ENCODE measurements around the gene TICAM1.
"Not testable (repeated sequence)": the region's sequence is repeated elsewhere in the genome, so short reads cannot be mapped to it uniquely, and the experiment has no call there.

DNA sequence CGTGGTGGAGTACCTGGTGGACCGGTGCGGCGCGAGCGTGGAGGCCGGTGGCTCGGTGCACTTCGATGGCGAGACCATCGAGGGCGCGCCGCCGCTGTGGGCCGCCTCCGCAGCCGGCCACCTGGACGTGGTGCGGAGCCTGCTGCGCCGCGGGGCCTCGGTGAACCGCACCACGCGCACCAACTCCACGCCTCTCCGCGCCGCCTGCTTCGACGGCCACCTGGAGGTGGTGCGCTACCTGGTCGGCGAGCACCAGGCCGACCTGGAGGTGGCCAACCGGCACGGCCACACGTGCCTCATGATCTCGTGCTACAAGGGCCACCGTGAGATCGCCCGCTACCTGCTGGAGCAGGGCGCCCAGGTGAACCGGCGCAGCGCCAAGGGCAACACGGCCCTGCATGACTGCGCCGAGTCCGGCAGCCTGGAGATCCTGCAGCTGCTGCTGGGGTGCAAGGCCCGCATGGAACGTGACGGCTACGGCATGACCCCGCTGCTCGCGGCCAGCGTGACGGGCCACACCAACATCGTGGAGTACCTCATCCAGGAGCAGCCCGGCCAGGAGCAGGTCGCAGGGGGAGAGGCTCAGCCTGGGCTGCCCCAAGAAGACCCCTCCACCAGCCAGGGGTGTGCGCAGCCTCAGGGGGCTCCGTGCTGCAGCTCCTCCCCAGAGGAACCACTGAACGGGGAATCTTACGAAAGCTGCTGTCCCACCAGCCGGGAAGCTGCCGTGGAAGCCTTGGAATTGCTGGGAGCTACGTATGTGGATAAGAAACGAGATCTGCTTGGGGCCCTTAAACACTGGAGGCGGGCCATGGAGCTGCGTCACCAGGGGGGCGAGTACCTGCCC lies 39.3 kb downstream of the TICAM1 start:
- TF ChIP-seq POLR2A, POLR2AphosphoS5, TAF1 (IDR thresholded peaks at IDR 0.05; ENCODE audit: low read depth, low read length): not testable (repeated sequence)

Data from GM12891 (cell line).